ENCODE results near the gene NLRC5.
"Not testable (repeated sequence)": the region's sequence is repeated elsewhere in the genome, so short reads cannot be mapped to it uniquely, and the experiment has no call there.

Gene NLRC5

GRCh38 chr16:56961386-56961785 lies 28.0 kb upstream of the NLRC5 start:
- no peak for DNase-seq

- DNase-seq = no peak
These were observed 27.5 kb upstream of the NLRC5 start, which contains the start of gene CETP for GRCh38 chr16:56961851-56962281. Gene CETP, plus strand, starts transcription at chr16:56961950. Its CDS starts 30 bp downstream, at chr16:56961980.

GRCh38 chr16:56964243-56965148 lies 24.9 kb upstream of the NLRC5 start:
- peak; percentile 90 for DNase-seq

GRCh38 chr16:56965149-56966092 lies 23.9 kb upstream of the NLRC5 start:
- DNase-seq = no peak

- DNase-seq = no peak
These were observed 23.3 kb upstream of the NLRC5 start for GRCh38 chr16:56966093-56966475.

- no peak for DNase-seq
These were observed 21.6 kb upstream of the NLRC5 start for GRCh38 chr16:56967733-56968132.

GRCh38 chr16:56969769-56970168 lies 19.6 kb upstream of the NLRC5 start:
- DNase-seq = no peak

GRCh38 chr16:56970934-56971767 lies 18.2 kb upstream of the NLRC5 start:
- no peak for DNase-seq

- no peak for DNase-seq
These were observed 17.7 kb upstream of the NLRC5 start for GRCh38 chr16:56971768-56972043.

- DNase-seq = no peak
These were observed 16.7 kb upstream of the NLRC5 start for GRCh38 chr16:56972403-56973293.

GRCh38 chr16:56973294-56973689 lies 16.1 kb upstream of the NLRC5 start:
- DNase-seq = no peak

- DNase-seq = not testable (repeated sequence)
These were observed 15.5 kb upstream of the NLRC5 start for GRCh38 chr16:56973899-56974298.

GRCh38 chr16:56974549-56975300 lies 14.6 kb upstream of the NLRC5 start:
- no peak for DNase-seq

GRCh38 chr16:56975714-56976113 lies 13.6 kb upstream of the NLRC5 start:
- no peak for DNase-seq

- DNase-seq = no peak
These were observed 12.1 kb upstream of the NLRC5 start for GRCh38 chr16:56977216-56977615.

GRCh38 chr16:56977823-56978430 lies 11.4 kb upstream of the NLRC5 start:
- no peak for DNase-seq

- DNase-seq = no peak
These were observed 9.2 kb upstream of the NLRC5 start for GRCh38 chr16:56980201-56980535.

GRCh38 chr16:56980792-56981724 lies 8.3 kb upstream of the NLRC5 start:
- DNase-seq = no peak

- DNase-seq = no peak
These were observed 7.6 kb upstream of the NLRC5 start for GRCh38 chr16:56981729-56982271.
